ENCODE results near the gene TP53I11.

The TP53I11 gene

GRCh38 chr11:44943696-44944095, 7.0 kb downstream of the TP53I11 start:
- no peak overlapping the region for H3K4me2 ChIP-seq (ENCODE audit: low read depth, low read length, poor library complexity, severe bottlenecking)

GRCh38 chr11:44943118-44943517, 7.6 kb downstream of the TP53I11 start:
- no peak overlapping the region for H3K4me2 ChIP-seq (ENCODE audit: low read depth, low read length, poor library complexity, severe bottlenecking)
- no peak overlapping the region for H3K9ac ChIP-seq (ENCODE audit: low read length)
- H3K36me3 ChIP-seq (ENCODE audit: low read length): no peaks in the 10 kb centered on the region

More at GRCh38 chr11:44943696-44944095, 7.0 kb downstream of the TP53I11 start:
- no peaks in the 10 kb centered on the region for H3F3A ChIP-seq (ENCODE audit: insufficient read depth)
- no peaks in the 10 kb centered on the region for H3K9me2 ChIP-seq (replicated peaks; ENCODE audit: insufficient read depth, low read length)
- no peaks in the 10 kb centered on the region for H3K27me3 ChIP-seq (ENCODE audit: low read length)
- H3K4me3 ChIP-seq (ENCODE audit: insufficient read depth, low read length, poor library complexity, severe bottlenecking): no peak overlapping the region
- no peaks in the 10 kb centered on the region for H3K79me2 ChIP-seq (ENCODE audit: insufficient read depth, low read length)
- H4K20me1 ChIP-seq (ENCODE audit: low read depth, low read length): no peaks in the 10 kb centered on the region
- TF ChIP-seq EZH2phosphoT487 (conservative IDR thresholded peaks at IDR 0.05; ENCODE audit: low read length) (no peak), CTCF (IDR thresholded peaks at IDR 0.05; ENCODE audit: insufficient read depth, low read length, poor library complexity, severe bottlenecking) (no peak)
- H3K9ac ChIP-seq (ENCODE audit: low read length): no peak overlapping the region
- H3K27ac ChIP-seq (ENCODE audit: low read depth, low read length): no peak overlapping the region
- no peak overlapping the region for H2AFZ ChIP-seq (ENCODE audit: low read depth, low read length, severe bottlenecking)
- no peaks in the 10 kb centered on the region for H3K36me3 ChIP-seq (ENCODE audit: low read length)
- no peaks in the 10 kb centered on the region for H3K9me3 ChIP-seq (ENCODE audit: insufficient read depth, low read length)

GRCh38 chr11:44942029-44942955, 8.4 kb downstream of the TP53I11 start:
- Histone ChIP-seq H3K4me2 (ENCODE audit: low read depth, low read length, poor library complexity, severe bottlenecking) (no peak overlapping the region), H3F3A (ENCODE audit: insufficient read depth) (no peaks in the 10 kb centered on the region), H3K36me3 (ENCODE audit: low read length) (no peaks in the 10 kb centered on the region), H3K79me2 (ENCODE audit: insufficient read depth, low read length) (no peaks in the 10 kb centered on the region), H3K9me2 (replicated peaks; ENCODE audit: insufficient read depth, low read length) (no peaks in the 10 kb centered on the region), H4K20me1 (ENCODE audit: low read depth, low read length) (no peaks in the 10 kb centered on the region), H3K27ac (ENCODE audit: low read depth, low read length) (no peak overlapping the region), H3K9me3 (ENCODE audit: insufficient read depth, low read length) (no peaks in the 10 kb centered on the region), H3K4me3 (ENCODE audit: insufficient read depth, low read length, poor library complexity, severe bottlenecking) (no peak overlapping the region), H3K27me3 (ENCODE audit: low read length) (no peaks in the 10 kb centered on the region), H2AFZ (ENCODE audit: low read depth, low read length, severe bottlenecking) (no peak overlapping the region), H3K9ac (ENCODE audit: low read length) (no peak overlapping the region)
- TF ChIP-seq CTCF (IDR thresholded peaks at IDR 0.05; ENCODE audit: insufficient read depth, low read length, poor library complexity, severe bottlenecking) (no peak), EZH2phosphoT487 (conservative IDR thresholded peaks at IDR 0.05; ENCODE audit: low read length) (no peak)

More at GRCh38 chr11:44943118-44943517, 7.6 kb downstream of the TP53I11 start:
- no peak overlapping the region for H2AFZ ChIP-seq (ENCODE audit: low read depth, low read length, severe bottlenecking)
- no peak for TF ChIP-seq CTCF (IDR thresholded peaks at IDR 0.05; ENCODE audit: insufficient read depth, low read length, poor library complexity, severe bottlenecking)
- no peaks in the 10 kb centered on the region for H3K79me2 ChIP-seq (ENCODE audit: insufficient read depth, low read length)
- no peaks in the 10 kb centered on the region for H3F3A ChIP-seq (ENCODE audit: insufficient read depth)
- H3K27ac ChIP-seq (ENCODE audit: low read depth, low read length): no peak overlapping the region
- no peak overlapping the region for H3K4me3 ChIP-seq (ENCODE audit: insufficient read depth, low read length, poor library complexity, severe bottlenecking)
- no peaks in the 10 kb centered on the region for H3K9me3 ChIP-seq (ENCODE audit: insufficient read depth, low read length)
- no peaks in the 10 kb centered on the region for H3K27me3 ChIP-seq (ENCODE audit: low read length)
- H3K9me2 ChIP-seq (replicated peaks; ENCODE audit: insufficient read depth, low read length): no peaks in the 10 kb centered on the region
- H4K20me1 ChIP-seq (ENCODE audit: low read depth, low read length): no peaks in the 10 kb centered on the region
